Activated CD4-positive, alpha-beta T cell treated with anti-CD3 and anti-CD28 coated beads, Interleukin-2, amount 50 U/mL, for 4 hours (primary cell): ENCODE data around the gene PLA2G3.
"Not testable (repeated sequence)": the region's sequence is repeated elsewhere in the genome, so short reads cannot be mapped to it uniquely, and the experiment has no call there.

Experiments used
- DNase-seq, 2 experiments: peaks; one replicate each; pipeline ENCODE4 v3.0.0-alpha.2; 2020

The PLA2G3 gene

GRCh38 chr22:31139866-31140716 is at the start of gene PLA2G3:
PLA2G3 (minus strand) TSS chr22:31140508; CDS start chr22:31140354, 154 bp downstream.
- DNase-seq, result no peak

- DNase-seq, result no peak
Observed at GRCh38 chr22:31187627-31188026, 47.3 kb upstream of the PLA2G3 start.

- DNase-seq, result no peak
Observed at GRCh38 chr22:31185056-31185455, 44.7 kb upstream of the PLA2G3 start.

GRCh38 chr22:31184015-31184414 is 43.7 kb upstream of the PLA2G3 start:
- no peak for DNase-seq

GRCh38 chr22:31179345-31179744 is 39.0 kb upstream of the PLA2G3 start:
- DNase-seq, result no peak

GRCh38 chr22:31178859-31179258 is 38.6 kb upstream of the PLA2G3 start:
- DNase-seq, result no peak

GRCh38 chr22:31177420-31178162 is 37.3 kb upstream of the PLA2G3 start:
- no peak for DNase-seq

GRCh38 chr22:31176923-31177322 is 36.6 kb upstream of the PLA2G3 start:
- DNase-seq, result no peak

GRCh38 chr22:31173386-31174145 is 33.3 kb upstream of the PLA2G3 start:
- DNase-seq, result no peak

GRCh38 chr22:31171734-31172133 is 31.4 kb upstream of the PLA2G3 start:
- DNase-seq, result not testable (repeated sequence)

GRCh38 chr22:31170971-31171370 is 30.7 kb upstream of the PLA2G3 start:
- no peak for DNase-seq

GRCh38 chr22:31162015-31162765 is 21.9 kb upstream of the PLA2G3 start:
- no peak for DNase-seq

- DNase-seq, result no peak
Observed at GRCh38 chr22:31161386-31161785, 21.1 kb upstream of the PLA2G3 start.

- peak in 1 of 2 experiments; percentile 2 for DNase-seq
Observed at GRCh38 chr22:31160328-31160978, 20.1 kb upstream of the PLA2G3 start.

GRCh38 chr22:31155422-31155821 is 15.1 kb upstream of the PLA2G3 start:
- no peak for DNase-seq

GRCh38 chr22:31154975-31155374 is 14.7 kb upstream of the PLA2G3 start:
- no peak for DNase-seq

GRCh38 chr22:31153357-31153756 is 13.0 kb upstream of the PLA2G3 start:
- no peak for DNase-seq

GRCh38 chr22:31151872-31152271 is 11.6 kb upstream of the PLA2G3 start:
- no peak for DNase-seq

GRCh38 chr22:31150615-31151014 is 10.3 kb upstream of the PLA2G3 start:
- no peak for DNase-seq

- peak in 1 of 2 experiments; percentile 13 for DNase-seq
Observed at GRCh38 chr22:31148953-31149627, 8.8 kb upstream of the PLA2G3 start.

- no peak for DNase-seq
Observed at GRCh38 chr22:31148488-31148887, 8.2 kb upstream of the PLA2G3 start.
